Measurements from ENCODE around the gene TRPT1.
A peak's percentile ranks its signal among the peaks of the same experiment; 100 is the strongest.

The TRPT1 gene

GRCh38 chr11:64229090-64229743, 3.2 kb upstream of the TRPT1 start:
- DNase-seq: no peak

- no peak for DNase-seq
Observed at GRCh38 chr11:64227405-64227956, 1.5 kb upstream of the TRPT1 start.

- peak; percentile 77 to 80 for DNase-seq
Observed at GRCh38 chr11:64226507-64227051, 593 bp upstream of the TRPT1 start.

GRCh38 chr11:64224891-64225607, 937 bp downstream of the TRPT1 start:
- DNase-seq: no peak

- DNase-seq: no peak
Observed at GRCh38 chr11:64224151-64224890, 1.7 kb downstream of the TRPT1 start.

GRCh38 chr11:64223001-64223651, 2.9 kb downstream of the TRPT1 start:
- DNase-seq: peak in 1 of 2 experiments; percentile 62

GRCh38 chr11:64222651-64223000, 3.4 kb downstream of the TRPT1 start:
- no peak for DNase-seq

- DNase-seq: no peak
Observed at GRCh38 chr11:64220798-64221197, 5.2 kb downstream of the TRPT1 start.

- no peak for DNase-seq
Observed at GRCh38 chr11:64220271-64220670, 5.7 kb downstream of the TRPT1 start.

- DNase-seq: no peak
Observed at GRCh38 chr11:64219755-64220154, 6.2 kb downstream of the TRPT1 start.

- DNase-seq: no peak
Observed at GRCh38 chr11:64219354-64219684, 6.7 kb downstream of the TRPT1 start.

GRCh38 chr11:64218628-64219353, 7.2 kb downstream of the TRPT1 start:
- DNase-seq: no peak

GRCh38 chr11:64216879-64217278, 9.1 kb downstream of the TRPT1 start:
- no peak for DNase-seq

- no peak for DNase-seq
Observed at GRCh38 chr11:64211181-64211872, 14.7 kb downstream of the TRPT1 start.

- DNase-seq: peak in 1 of 2 experiments; percentile 47
Observed at GRCh38 chr11:64210301-64211020, 15.5 kb downstream of the TRPT1 start.

- DNase-seq: no peak
Observed at GRCh38 chr11:64209563-64209843, 16.5 kb downstream of the TRPT1 start.

- no peak for DNase-seq
Observed at GRCh38 chr11:64208796-64209562, 17.0 kb downstream of the TRPT1 start.

- DNase-seq: no peak
Observed at GRCh38 chr11:64208086-64208795, 17.7 kb downstream of the TRPT1 start.

GRCh38 chr11:64207256-64208085, 18.5 kb downstream of the TRPT1 start:
- no peak for DNase-seq

All from NCI-H524 (cell line).